Measurements from ENCODE around the gene CDK7. TPM values are rescaled to one million over a fixed set of nuclear protein-coding genes. Genes with fewer than 3 reads are reported as not detected.

The CDK7 gene
- total RNA-seq, 2 donors from 2014 or later: 9.2 to 23.4 TPM

GRCh38 chr5:69206528-69207190 lies 28.0 kb upstream of the CDK7 start:
- Histone ChIP-seq H3K4me3 (no peak overlapping the region), H3K36me3 (no peaks in the 10 kb centered on the region), H3K9me3 (no peaks in the 10 kb centered on the region), H3K4me1 (ENCODE audit: control insufficient read depth in 1 of 2, low read depth in 2 of 2) (no peaks in the 10 kb centered on the region), H3K27ac (no peak overlapping the region), H3K27me3 (replicated peaks; ENCODE audit: insufficient read depth) (no peaks in the 10 kb centered on the region)
- no peak for ATAC-seq (ENCODE audit: insufficient number of reproducible peaks, low FRiP score, low read depth)
- no peak for DNase-seq (ENCODE audit: low spot score)
- TF ChIP-seq CTCF (IDR thresholded peaks at IDR 0.05): no peak

GRCh38 chr5:69209602-69210001 lies 25.1 kb upstream of the CDK7 start:
- Histone ChIP-seq H3K9me3 (no peaks in the 10 kb centered on the region), H3K36me3 (no peaks in the 10 kb centered on the region), H3K27ac (no peak overlapping the region), H3K4me1 (ENCODE audit: control insufficient read depth in 1 of 2, low read depth in 2 of 2) (no peaks in the 10 kb centered on the region), H3K4me3 (no peak overlapping the region), H3K27me3 (replicated peaks; ENCODE audit: insufficient read depth) (no peaks in the 10 kb centered on the region)
- ATAC-seq (ENCODE audit: insufficient number of reproducible peaks, low FRiP score, low read depth): no peak
- no peak for DNase-seq (ENCODE audit: low spot score)
- no peak for TF ChIP-seq CTCF (IDR thresholded peaks at IDR 0.05)

GRCh38 chr5:69211200-69211599 lies 23.5 kb upstream of the CDK7 start:
- Histone ChIP-seq H3K4me1 (ENCODE audit: control insufficient read depth in 1 of 2, low read depth in 2 of 2) (no peaks in the 10 kb centered on the region), H3K9me3 (no peaks in the 10 kb centered on the region), H3K36me3 (no peaks in the 10 kb centered on the region), H3K27me3 (replicated peaks; ENCODE audit: insufficient read depth) (no peaks in the 10 kb centered on the region), H3K27ac (no peak overlapping the region), H3K4me3 (no peak overlapping the region)
- DNase-seq (ENCODE audit: low spot score) (no peak), ATAC-seq (ENCODE audit: insufficient number of reproducible peaks, low FRiP score, low read depth) (no peak)
- TF ChIP-seq CTCF (IDR thresholded peaks at IDR 0.05): no peak

- DNase-seq (ENCODE audit: low spot score) (no peak), ATAC-seq (ENCODE audit: insufficient number of reproducible peaks, low FRiP score, low read depth) (no peak)
- TF ChIP-seq CTCF (IDR thresholded peaks at IDR 0.05): no peak
- Histone ChIP-seq H3K27me3 (replicated peaks; ENCODE audit: insufficient read depth) (no peaks in the 10 kb centered on the region), H3K4me1 (ENCODE audit: control insufficient read depth in 1 of 2, low read depth in 2 of 2) (no peaks in the 10 kb centered on the region), H3K27ac (no peak overlapping the region), H3K36me3 (no peaks in the 10 kb centered on the region), H3K4me3 (no peak overlapping the region), H3K9me3 (no peaks in the 10 kb centered on the region)
Observed at GRCh38 chr5:69212022-69212421, 22.7 kb upstream of the CDK7 start.

GRCh38 chr5:69213513-69214215 lies 21.0 kb upstream of the CDK7 start:
- H3K9me3 ChIP-seq: no peaks in the 10 kb centered on the region
- H3K27me3 ChIP-seq (replicated peaks; ENCODE audit: insufficient read depth): no peaks in the 10 kb centered on the region
- no peaks in the 10 kb centered on the region for H3K36me3 ChIP-seq
- no peak overlapping the region for H3K4me3 ChIP-seq
- H3K27ac ChIP-seq: no peak overlapping the region
- ATAC-seq (ENCODE audit: insufficient number of reproducible peaks, low FRiP score, low read depth) (no peak), DNase-seq (ENCODE audit: low spot score) (no peak)
- H3K4me1 ChIP-seq (ENCODE audit: control insufficient read depth in 1 of 2, low read depth in 2 of 2): peaks cover 3% of the 10 kb centered on the region in 2 donors
- TF ChIP-seq CTCF (IDR thresholded peaks at IDR 0.05): no peak

All from thoracic aorta (tissue), 2 donors.